Kidney (tissue), 14 donors: ENCODE data around the gene CRY1. TPM values are rescaled to one million over a fixed set of nuclear protein-coding genes. Genes with fewer than 3 reads are reported as not detected.
A peak's percentile ranks its signal among the peaks of the same experiment; 100 is the strongest.

ENCODE experiments used
- DNase-seq, 5 donors: peaks; one replicate each; pipeline ENCODE4 v3.0.0-alpha.2; 2013 to 2020
- FAIRE-seq: peaks from 2 replicates; lab custom pipeline; 2012; peaks lifted over from hg19 to GRCh38; lab: Jason Lieb, UNC
- H3K27ac ChIP-seq, 2 donors: one replicate each; pipeline ENCODE4 v1.7.0; 2013; ENCODE audit warnings: low read depth in 2 of 2, low read length in 2 of 2, inconsistent platforms in 1 of 2
- H3K27me3 ChIP-seq: one replicate; pipeline ENCODE4 v1.7.1; 2013; ENCODE audit warnings: low read length, inconsistent platforms; ENCODE audit not compliant: control insufficient read depth, insufficient read depth
- H3K36me3 ChIP-seq, 3 donors: one replicate each; pipeline versions ENCODE4 v1.7.0 to v1.7.1; 2013; ENCODE audit warnings: low read length in 3 of 3, control low read depth in 1 of 3, inconsistent platforms in 1 of 3; ENCODE audit not compliant: insufficient read depth in 3 of 3, control insufficient read depth in 2 of 3
- H3K4me1 ChIP-seq, 3 donors: one replicate each; pipeline versions ENCODE4 v1.7.0 to v1.7.1; 2013; ENCODE audit warnings: low read length in 3 of 3, inconsistent platforms in 1 of 3, low read depth in 1 of 3; ENCODE audit not compliant: control insufficient read depth in 2 of 3, insufficient read depth in 2 of 3
- H3K4me3 ChIP-seq, 3 donors: one replicate each; pipeline versions ENCODE4 v1.7.0 to v1.8.1; 2013; ENCODE audit warnings: low read length in 3 of 3, control low read depth in 1 of 3, inconsistent platforms in 1 of 3
- H3K9ac ChIP-seq, 3 donors: one replicate each; pipeline versions ENCODE4 v1.7.0 to v1.7.1; 2013; ENCODE audit warnings: low read length in 3 of 3, control low read depth in 1 of 3, inconsistent platforms in 1 of 3
- H3K9me3 ChIP-seq, 3 donors: one replicate each; pipeline versions ENCODE4 v1.7.0 to v1.7.1; 2013; ENCODE audit warnings: low read length in 3 of 3, control low read depth in 1 of 3, inconsistent platforms in 1 of 3; ENCODE audit not compliant: control insufficient read depth in 2 of 3, insufficient read depth in 1 of 3
- intact Hi-C: fragments of 100-400 bp; cut with DNase I; formaldehyde crosslinking; loops from one replicate; pipeline ENCODE4 v1.11.1; 2022
- polyA plus RNA-seq: library from polyadenylated mRNA; stranded (reverse); fragments of 350-450 nt; fragmentation: Illumina TruSeq; extraction: RNeasy Lipid Tissue Mini Kit (QIAGEN cat#74804); gene quantifications from one replicate; pipeline ENCODE4 v1.2.3, GENCODE V29; 2014; ENCODE audit warnings: low read depth, low replicate concordance; ENCODE audit not compliant: insufficient read depth
- total RNA-seq: library from RNA; stranded (reverse); fragmentation: NEBNext Ultra II Directional; extraction: Animal tissue kit (Norgen Biotek cat#: 25700); gene quantifications from one replicate; pipeline ENCODE4 v1.2.1, GENCODE V29; 2021
- TF ChIP-seq, protein P1 (sequence below): IDR thresholded peaks from 3 replicates; pipeline ENCODE4 v1.5.1; 2012; ENCODE audit warnings: mild to moderate bottlenecking, moderate library complexity, borderline replicate concordance; ENCODE audit not compliant: insufficient read depth; ENCODE audit errors: extremely low read depth
- donor health status: control.
- donor health status: control.
- donor health status: control.
- donor health status: control.
- donor health status: control.
- donor health status: DM: yes; HTN: yes; CAD: no.
- donor health status: Normal renal cell carcinoma (clear cell type).

The CRY1 gene
- total and polyA plus RNA-seq, 2 donors from 2014 or later, result 8.4 to 17.7 TPM

DNA sequence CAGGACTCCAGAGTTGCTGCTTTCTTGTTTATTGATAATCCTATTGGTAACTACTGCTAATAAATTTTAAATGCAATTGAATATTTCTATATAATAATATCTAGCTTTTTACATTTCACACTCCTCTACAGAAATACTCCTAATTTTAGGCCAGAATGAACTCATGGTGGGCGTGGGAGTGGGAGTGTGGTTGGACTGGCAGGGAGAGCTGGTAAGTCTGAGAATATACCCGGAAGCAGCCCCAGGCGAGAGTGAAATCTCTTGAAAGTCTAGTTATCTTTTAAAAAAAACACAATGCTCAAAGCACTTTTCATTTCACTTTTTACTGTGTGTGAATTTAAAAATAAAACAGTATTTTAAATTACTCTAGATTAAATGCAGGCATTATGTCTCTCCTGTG lies 132.9 kb downstream of the CRY1 start:
- TF ChIP-seq, protein P1, sequence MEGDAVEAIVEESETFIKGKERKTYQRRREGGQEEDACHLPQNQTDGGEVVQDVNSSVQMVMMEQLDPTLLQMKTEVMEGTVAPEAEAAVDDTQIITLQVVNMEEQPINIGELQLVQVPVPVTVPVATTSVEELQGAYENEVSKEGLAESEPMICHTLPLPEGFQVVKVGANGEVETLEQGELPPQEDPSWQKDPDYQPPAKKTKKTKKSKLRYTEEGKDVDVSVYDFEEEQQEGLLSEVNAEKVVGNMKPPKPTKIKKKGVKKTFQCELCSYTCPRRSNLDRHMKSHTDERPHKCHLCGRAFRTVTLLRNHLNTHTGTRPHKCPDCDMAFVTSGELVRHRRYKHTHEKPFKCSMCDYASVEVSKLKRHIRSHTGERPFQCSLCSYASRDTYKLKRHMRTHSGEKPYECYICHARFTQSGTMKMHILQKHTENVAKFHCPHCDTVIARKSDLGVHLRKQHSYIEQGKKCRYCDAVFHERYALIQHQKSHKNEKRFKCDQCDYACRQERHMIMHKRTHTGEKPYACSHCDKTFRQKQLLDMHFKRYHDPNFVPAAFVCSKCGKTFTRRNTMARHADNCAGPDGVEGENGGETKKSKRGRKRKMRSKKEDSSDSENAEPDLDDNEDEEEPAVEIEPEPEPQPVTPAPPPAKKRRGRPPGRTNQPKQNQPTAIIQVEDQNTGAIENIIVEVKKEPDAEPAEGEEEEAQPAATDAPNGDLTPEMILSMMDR, result no peak
- no peak for FAIRE-seq
- H3K9ac ChIP-seq, result no peak overlapping the region

DNA sequence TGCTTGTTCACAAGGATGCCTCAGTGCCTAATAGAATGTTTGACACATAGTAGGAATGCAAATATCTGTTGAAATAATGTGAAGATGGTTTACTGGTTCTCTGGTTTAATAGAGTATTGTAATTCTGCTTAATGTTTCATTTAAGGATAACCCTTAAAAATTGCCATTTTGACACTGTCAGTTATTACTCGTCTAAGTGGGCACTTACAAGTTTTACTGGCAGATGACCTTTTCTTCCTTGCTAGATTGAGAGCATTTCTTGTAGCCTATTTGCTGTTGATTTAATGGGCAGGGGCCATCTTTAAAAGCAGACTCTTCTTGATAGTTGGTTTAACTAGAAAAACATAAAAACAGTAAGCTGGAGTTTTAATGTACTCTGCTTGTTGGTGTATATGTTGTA lies 135.8 kb downstream of the CRY1 start:
- no peaks in the 10 kb centered on the region for H3K9me3 ChIP-seq
- H3K27me3 ChIP-seq, result no peaks in the 10 kb centered on the region
- DNase-seq (no peak), FAIRE-seq (no peak)
- TF ChIP-seq, protein P1, result no peak
- intact Hi-C loops, result no loop called here
- peak overlapping the region in 1 of 3 donors; percentile 94 for H3K9ac ChIP-seq
- no peaks in the 10 kb centered on the region for H3K36me3 ChIP-seq
- H3K4me1 ChIP-seq, result peaks cover 0 to 7% (median 6%) of the 10 kb centered on the region in 3 donors
- H3K27ac ChIP-seq, result no peak overlapping the region
- peak overlapping the region in 2 of 3 donors; percentile 86 to 88 for H3K4me3 ChIP-seq

More for the DNA sequence above, 132.9 kb downstream of the CRY1 start:
- intact Hi-C loops, result no loop called here
- H3K4me3 ChIP-seq, result no peak overlapping the region
- no peaks in the 10 kb centered on the region for H3K36me3 ChIP-seq
- H3K27me3 ChIP-seq, result no peaks in the 10 kb centered on the region
- no peaks in the 10 kb centered on the region for H3K9me3 ChIP-seq
- H3K4me1 ChIP-seq, result peaks cover 0 to 4% (median 0%) of the 10 kb centered on the region in 3 donors
- no peak for DNase-seq
- H3K27ac ChIP-seq, result no peak overlapping the region

DNA sequence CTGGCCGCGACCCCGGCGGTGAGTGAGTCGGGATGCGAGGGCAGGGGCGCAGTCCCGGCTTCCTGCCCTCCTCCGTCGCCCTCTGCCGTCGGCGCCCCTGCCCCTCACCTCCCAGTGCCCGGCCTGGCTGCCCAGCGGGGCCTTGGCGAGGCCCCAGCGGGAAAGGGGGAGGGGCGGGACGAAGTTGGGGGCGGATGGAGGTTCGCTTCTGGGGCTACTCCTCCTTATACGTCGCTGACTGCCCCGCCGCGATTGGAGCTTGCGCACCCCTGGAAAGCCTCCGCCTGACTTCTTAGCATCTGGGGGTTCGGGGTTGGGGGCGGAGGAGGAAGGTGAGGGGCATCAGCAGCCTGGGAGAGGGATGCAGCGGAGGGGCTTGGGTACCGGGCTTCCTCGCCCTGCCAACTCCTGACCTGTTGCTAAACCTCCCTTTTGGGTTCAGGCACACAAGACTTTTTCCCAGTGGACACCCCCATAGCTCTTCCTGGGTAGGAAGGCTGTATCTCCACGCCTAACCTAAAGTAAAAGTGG lies 137.2 kb downstream of the CRY1 start:
- peak overlapping the region; percentile 97 to 98 for H3K27ac ChIP-seq
- no peaks in the 10 kb centered on the region for H3K27me3 ChIP-seq
- TF ChIP-seq, protein P1, result no peak
- peak; percentile 79 to 92 (median 87) for DNase-seq
- no peak for FAIRE-seq
- no peaks in the 10 kb centered on the region for H3K36me3 ChIP-seq
- H3K9ac ChIP-seq, result peak overlapping the region; percentile 61 to 94 (median 74)
- H3K4me1 ChIP-seq, result peaks cover 0 to 7% (median 6%) of the 10 kb centered on the region in 3 donors
- no peaks in the 10 kb centered on the region for H3K9me3 ChIP-seq
- peak overlapping the region; percentile 86 to 90 (median 88) for H3K4me3 ChIP-seq
- intact Hi-C loops, result no loop called here
